GM18507 (cell line): ENCODE results near the gene P2RX3.
"Not testable (repeated sequence)": the region's sequence is repeated elsewhere in the genome, so short reads cannot be mapped to it uniquely, and the experiment has no call there.

Source experiments
- DNase-seq: peaks from one replicate; pipeline ENCODE4 v3.0.0; 2011; ENCODE audit warnings: low read depth; ENCODE audit not compliant: insufficient read length; ENCODE audit errors: extremely low spot score
- FAIRE-seq: peaks from 2 replicates; lab custom pipeline; 2011; peaks lifted over from hg19 to GRCh38; lab: Jason Lieb, UNC

P2RX3 gene

GRCh38 chr11:57323167-57323854 lies 14.8 kb upstream of the P2RX3 start:
- FAIRE-seq = no peak
- DNase-seq = no peak

GRCh38 chr11:57323855-57324153 lies 14.3 kb upstream of the P2RX3 start:
- DNase-seq = no peak
- no peak for FAIRE-seq

GRCh38 chr11:57324154-57324885 lies 13.8 kb upstream of the P2RX3 start:
- DNase-seq (peak; percentile 33), FAIRE-seq (no peak)

GRCh38 chr11:57324886-57325734 lies 13.0 kb upstream of the P2RX3 start, which contains the start of gene TNKS1BP1:
TNKS1BP1 (minus strand) TSS chr11:57324952; CDS start chr11:57321885, 3,067 bp downstream.
- FAIRE-seq (peak; percentile 94), DNase-seq (peak; percentile 81)

- no peak for DNase-seq
- peak; percentile 35 for FAIRE-seq
These were observed 12.5 kb upstream of the P2RX3 start for GRCh38 chr11:57325735-57326048.

- FAIRE-seq (no peak), DNase-seq (no peak)
These were observed 10.4 kb upstream of the P2RX3 start for GRCh38 chr11:57327721-57328120.

- no peak for DNase-seq
- no peak for FAIRE-seq
These were observed 8.1 kb upstream of the P2RX3 start for GRCh38 chr11:57330029-57330428.

- no peak for DNase-seq
- FAIRE-seq = no peak
These were observed 6.4 kb upstream of the P2RX3 start for GRCh38 chr11:57331720-57332119.

GRCh38 chr11:57332694-57333440 lies 5.3 kb upstream of the P2RX3 start:
- DNase-seq (no peak), FAIRE-seq (no peak)

GRCh38 chr11:57335023-57335342 lies 3.2 kb upstream of the P2RX3 start:
- DNase-seq = no peak
- FAIRE-seq = peak; percentile 21

GRCh38 chr11:57335343-57336110 lies 2.6 kb upstream of the P2RX3 start, which contains the start of gene SSRP1:
SSRP1 (minus strand) TSS chr11:57335892; CDS start chr11:57335121, 771 bp downstream.
- DNase-seq (peak; percentile 86), FAIRE-seq (peak; percentile 98)

GRCh38 chr11:57336111-57336666 lies 2.0 kb upstream of the P2RX3 start:
- DNase-seq (no peak), FAIRE-seq (peak; percentile 9)

GRCh38 chr11:57336856-57337255 lies 1.3 kb upstream of the P2RX3 start:
- not testable (repeated sequence) for DNase-seq, FAIRE-seq

GRCh38 chr11:57339328-57339727 lies 1.2 kb downstream of the P2RX3 start:
- FAIRE-seq (no peak), DNase-seq (no peak)

GRCh38 chr11:57340039-57340615 lies 2.0 kb downstream of the P2RX3 start:
- FAIRE-seq = no peak
- no peak for DNase-seq

- DNase-seq (no peak), FAIRE-seq (no peak)
These were observed 3.2 kb downstream of the P2RX3 start for GRCh38 chr11:57341250-57341808.

GRCh38 chr11:57342702-57343101 lies 4.5 kb downstream of the P2RX3 start:
- DNase-seq (no peak), FAIRE-seq (no peak)

GRCh38 chr11:57343825-57344224 lies 5.7 kb downstream of the P2RX3 start:
- no peak for DNase-seq
- no peak for FAIRE-seq
